ENCODE results near the gene ASH1L.

DNA sequence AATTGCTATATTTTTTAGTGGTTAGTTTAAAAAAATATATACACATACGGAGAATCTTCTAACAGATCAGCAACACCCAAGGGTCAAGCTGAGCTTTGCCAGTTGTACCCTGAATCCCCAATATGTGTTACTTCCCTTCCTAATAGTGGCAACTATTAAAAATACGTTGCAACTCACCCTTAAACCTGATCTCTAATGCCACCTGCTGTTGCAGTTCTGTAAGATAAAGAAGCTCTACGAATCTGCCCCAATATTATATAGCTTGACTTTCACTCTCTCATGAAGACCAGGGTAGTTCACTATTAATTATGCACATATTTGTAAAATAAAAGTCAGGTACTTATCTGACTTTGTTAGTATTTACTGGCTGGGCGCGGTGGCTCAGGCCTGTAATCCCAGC, 58.4 kb downstream of the ASH1L start:
- TF ChIP-seq CTCF (conservative IDR thresholded peaks at IDR 0.05) (peak; percentile 50; the same call in 1 of the 2 replicates), EZH2 (IDR thresholded peaks at IDR 0.05; ENCODE audit: low read depth) (no peak)

All from PC-9 (cell line).